GM21390 (cell line): ENCODE data around the gene ATOSB.

ENCODE experiments used
- ATAC-seq: cut with Tn5 transposase; IDR thresholded peaks from one replicate; pipeline ENCODE4 v1.9.1; 2021; ENCODE audit not compliant: unreplicated experiment

Gene ATOSB

DNA sequence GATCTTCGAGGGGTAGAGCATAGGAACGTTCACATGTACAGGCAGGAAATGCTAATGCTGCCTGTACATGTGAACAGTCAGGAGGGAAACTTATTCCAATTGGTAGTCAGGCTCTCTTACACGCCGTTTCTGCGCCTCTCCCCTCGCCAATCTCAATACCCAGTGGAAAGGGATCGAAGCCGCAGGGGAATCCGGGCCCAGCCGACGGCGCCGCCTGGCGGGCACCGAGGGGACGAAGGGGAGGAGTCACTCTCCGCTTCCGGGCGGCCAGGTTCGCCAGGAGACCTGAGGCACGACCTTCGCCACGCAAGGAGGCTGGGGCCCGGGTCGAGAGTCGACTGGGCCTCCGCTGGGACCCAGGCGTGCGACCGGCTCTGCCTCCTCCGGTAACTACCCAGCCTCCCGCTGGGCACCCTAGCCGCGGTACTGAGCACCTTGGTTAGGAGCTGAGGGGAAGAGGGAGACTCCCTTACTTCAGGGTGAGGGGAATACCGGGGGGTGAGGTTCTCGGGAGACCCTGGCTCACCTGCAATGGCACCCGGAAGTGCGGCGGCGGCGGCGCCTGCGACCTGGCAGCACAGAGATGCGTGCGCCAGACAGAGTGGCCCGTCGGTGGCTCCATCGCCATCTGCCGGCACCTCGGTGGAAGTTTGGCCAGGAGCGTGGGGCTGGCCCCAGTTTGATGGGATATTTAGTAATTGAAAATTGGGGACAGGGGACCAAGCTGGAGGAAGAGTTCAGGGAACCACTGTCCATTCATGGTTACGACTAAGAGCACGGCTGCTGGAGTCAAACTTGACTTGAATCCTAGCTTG, 19.4 kb downstream of the ATOSB start, which contains the start of gene PIGO:
Gene PIGO (minus strand): TSS at position 557 of the 815 bp plus-strand sequence. CDS start 1,026 bp downstream, outside the sequence.
- ATAC-seq: peak; percentile 85

DNA sequence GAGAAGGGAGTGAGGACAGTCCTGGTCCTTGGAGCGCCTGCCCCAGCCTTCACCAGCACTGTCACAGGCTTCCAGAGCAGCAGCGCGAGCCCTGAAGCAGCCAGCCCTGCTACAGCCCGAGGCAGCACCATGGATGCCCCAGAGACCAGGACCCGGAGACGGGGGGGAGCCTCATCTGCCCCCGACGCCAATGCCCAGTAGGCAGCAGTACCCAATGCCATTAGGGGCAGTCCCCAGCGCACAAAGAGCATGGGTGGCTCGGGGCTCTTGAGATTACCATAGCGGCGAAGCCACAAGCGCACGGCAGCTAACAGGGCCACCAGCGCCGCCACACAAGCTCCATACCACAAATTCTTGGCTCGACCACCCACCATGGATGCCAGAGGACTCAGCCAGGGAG, 24.1 kb downstream of the ATOSB start:
- no peak for ATAC-seq

DNA sequence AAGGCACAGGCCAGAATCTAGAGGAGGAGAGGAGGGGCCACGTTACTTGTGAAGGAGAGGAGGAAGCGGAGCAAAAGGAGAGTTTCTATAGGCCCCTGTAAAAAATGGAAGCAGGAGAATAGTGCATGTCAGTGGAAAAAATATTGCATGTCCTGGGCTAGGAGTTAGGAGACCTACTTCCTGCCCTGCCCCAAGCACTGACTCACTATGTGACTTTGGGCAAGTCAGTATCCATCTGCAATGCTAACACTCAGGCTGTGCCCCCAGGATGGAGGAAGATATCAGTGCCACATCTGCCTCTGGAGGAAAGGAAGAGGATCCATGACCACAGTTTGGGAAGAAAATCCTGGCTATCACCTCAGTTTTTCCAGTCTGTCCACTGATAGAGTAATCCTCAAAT, 26.2 kb downstream of the ATOSB start:
- no peak for ATAC-seq

DNA sequence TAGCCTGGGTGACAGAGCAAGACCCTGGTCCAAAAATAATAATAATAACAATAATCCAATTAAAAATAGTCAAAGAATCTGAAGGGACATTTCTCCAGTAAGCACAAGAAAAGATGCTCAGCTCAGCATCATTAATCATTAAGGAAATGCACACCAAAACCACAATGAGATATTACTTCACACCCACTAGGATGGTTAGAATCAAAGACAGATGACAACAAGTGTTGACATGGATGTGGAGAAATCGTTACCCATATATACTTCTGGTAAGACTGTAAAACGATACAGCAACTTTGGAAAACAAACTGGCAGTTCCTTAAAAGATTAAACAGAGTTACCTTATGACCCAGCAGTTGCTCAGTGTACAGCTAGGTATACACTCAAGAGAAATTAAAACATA, 30.6 kb downstream of the ATOSB start:
- ATAC-seq: no peak

DNA sequence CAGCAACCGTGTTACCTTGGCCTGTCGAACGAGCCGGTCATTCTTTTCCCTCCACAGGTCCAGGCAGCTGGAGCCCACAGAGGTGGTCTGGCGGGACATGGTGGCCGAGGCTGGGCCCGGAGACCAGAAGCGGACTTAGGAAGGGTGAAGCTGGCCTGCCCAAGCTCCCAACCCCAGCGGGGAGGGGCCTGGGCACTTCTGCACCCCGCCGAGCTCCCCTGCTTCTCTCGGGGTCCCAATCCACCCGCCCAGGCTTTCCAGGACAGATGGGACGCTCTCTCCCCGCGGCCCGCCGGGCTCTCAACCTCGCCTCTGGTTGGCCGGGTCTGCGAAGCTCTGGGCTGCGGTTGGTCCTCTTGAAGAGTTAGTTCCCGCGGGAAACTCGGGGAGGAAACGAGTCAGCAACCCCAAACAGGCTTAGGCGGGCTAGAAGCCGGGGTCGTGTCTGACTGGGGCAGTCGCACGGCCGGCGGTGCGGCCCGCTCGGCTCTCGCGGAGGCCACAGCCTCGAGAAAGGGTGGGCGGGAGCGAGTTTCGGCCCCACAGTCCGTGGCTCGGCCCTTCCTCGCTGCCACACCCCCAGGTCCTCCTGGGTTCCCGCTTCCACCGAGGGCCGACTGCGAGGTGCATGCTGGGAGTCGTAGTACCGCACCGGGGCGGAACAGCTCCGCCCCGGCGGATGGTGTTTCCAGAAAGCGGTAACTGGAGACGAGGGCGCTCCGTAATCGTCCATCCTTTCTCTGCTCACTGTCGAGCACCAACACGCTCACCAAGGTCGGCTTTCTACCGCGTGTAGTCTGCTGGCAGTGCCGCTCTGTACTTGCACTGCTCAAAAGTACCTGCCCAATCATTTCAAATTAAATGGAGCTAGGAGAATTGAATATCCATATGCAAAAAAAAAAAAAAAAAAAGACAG, 36.0 kb downstream of the ATOSB start, which contains the start of gene FANCG:
Gene FANCG (minus strand): TSS at position 517 of the 916 bp plus-strand sequence. CDS start 418 bp downstream, at position 99.
- ATAC-seq: peak; percentile 89

DNA sequence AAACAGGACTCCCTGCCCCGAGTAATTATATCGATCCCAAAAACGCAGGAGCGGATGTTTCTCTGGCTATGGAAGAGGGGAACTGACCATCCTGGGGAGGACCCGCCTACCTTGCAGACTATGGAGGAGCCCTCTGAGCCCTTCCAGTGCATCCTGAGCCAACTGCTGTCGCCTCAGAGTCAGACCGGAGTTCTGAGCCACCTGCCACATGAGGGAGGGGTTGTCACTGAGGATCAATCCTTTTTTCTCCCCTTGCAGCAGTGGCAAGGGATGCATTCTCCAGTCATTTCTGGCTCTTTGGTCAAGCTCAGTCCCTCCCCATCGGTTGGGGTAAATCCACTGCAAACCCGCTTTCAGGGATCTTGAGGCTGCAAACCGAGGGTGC, 36.6 kb downstream of the ATOSB start:
- ATAC-seq: no peak

DNA sequence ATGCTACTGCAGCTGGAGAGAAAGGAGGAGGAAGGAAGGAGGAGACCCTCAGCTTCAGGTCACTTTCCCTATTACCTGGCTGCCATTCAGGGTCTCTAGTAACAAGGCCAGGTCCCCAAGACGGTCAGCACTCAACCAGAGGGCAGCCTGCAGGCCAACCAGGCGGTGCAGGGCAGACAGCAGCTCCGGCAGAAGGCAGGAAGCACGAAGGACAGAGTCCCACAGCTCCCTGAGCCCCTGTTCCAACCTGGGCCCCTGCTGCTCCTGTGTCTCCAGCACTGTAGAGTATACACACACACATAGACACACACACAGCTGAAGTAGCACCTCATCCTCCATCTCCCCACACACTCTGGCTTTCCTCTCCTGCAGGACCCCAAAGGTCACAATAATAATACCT, 37.6 kb downstream of the ATOSB start:
- ATAC-seq: no peak

DNA sequence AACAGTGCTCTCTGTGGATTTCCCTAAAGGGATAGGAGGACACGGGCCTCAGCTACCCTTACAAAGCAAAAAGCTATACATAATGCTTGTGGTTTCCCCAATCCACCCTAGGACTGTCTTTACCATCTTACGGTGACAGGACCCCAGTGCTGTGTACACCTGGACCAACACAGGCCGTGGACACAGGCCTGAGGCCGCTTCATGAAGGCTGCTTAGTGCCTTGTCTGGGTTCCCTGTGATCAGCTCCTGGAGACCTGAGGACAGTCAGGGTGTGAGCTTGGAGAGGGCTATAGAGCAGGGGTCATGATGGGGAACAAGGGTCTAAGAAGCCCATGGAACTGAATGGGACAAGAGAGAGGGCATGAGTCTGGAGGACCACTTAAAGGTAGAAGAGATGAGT, 38.8 kb downstream of the ATOSB start:
- no peak for ATAC-seq

DNA sequence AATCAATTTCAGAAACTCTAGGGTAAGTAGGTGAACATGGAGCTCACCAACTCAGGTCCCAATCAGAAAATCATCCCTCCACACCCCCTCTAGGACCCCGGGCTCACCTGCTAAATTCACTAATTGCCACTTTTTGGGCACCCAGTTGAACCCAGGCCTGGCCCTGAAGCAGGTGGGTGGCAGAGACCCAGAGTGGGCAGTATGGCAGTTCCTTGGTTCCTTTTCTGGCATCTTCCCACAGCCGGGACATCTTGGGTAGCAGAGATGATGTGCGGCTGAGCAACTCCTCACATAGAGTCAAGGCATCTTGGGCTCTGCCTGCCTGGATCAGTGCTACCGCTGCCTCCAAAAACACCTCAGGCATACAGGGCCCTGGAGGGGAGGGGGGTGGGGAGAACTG, 40.3 kb downstream of the ATOSB start:
- ATAC-seq: no peak

DNA sequence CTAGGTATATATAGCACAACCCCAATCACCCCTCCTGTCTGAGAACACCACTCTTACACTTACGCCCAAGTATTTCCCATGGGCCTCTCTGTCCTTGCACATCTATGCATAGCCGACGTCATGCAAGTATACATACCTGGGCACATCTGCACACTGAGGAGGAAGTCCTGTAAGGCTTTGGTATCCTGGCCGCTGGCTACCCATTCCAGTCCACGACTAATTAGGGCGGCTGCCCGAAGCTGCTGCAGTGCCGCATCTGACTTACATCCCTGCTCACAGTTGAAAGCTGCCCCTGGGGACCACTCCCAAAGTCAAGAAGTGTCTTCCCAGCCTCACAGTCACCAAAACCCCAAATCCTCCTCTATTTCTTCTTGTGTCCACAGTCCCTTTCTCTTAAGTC, 40.9 kb downstream of the ATOSB start:
- ATAC-seq: no peak

DNA sequence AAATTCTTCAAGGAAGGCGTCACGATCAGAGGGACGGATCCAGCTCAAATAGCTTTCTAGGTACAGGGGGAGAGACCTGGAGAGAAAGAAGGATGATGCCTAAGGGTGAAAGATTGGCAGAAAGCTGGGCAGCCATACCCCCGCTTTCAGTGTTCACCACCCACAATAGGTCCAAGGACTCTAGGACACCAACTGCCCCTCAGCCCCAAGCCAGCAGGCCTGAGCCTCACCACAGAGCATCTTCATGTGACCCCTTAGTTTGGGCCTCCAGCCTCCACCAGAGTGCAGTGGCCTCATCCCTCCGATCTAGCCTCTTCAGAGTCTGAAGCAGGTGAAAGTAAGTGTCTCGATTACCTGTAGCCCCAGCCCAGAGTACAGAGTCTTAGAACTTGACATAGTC, 41.5 kb downstream of the ATOSB start:
- ATAC-seq: no peak

DNA sequence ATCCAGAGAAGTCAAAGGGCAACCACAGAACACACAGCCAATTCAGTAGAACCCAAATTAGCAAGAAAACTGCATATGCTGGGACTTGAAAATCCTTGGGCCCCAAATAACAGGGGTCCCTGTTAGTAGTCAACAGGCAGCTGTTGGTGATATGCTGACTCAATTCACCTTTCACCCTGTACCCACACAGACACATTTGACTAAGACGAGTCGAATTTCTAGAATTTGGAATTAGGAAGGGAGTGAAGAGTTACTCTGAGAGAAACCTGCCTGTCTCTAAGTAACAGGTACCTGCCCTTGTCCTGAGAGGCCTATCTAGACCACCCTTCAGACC, 42.4 kb downstream of the ATOSB start:
- no peak for ATAC-seq

DNA sequence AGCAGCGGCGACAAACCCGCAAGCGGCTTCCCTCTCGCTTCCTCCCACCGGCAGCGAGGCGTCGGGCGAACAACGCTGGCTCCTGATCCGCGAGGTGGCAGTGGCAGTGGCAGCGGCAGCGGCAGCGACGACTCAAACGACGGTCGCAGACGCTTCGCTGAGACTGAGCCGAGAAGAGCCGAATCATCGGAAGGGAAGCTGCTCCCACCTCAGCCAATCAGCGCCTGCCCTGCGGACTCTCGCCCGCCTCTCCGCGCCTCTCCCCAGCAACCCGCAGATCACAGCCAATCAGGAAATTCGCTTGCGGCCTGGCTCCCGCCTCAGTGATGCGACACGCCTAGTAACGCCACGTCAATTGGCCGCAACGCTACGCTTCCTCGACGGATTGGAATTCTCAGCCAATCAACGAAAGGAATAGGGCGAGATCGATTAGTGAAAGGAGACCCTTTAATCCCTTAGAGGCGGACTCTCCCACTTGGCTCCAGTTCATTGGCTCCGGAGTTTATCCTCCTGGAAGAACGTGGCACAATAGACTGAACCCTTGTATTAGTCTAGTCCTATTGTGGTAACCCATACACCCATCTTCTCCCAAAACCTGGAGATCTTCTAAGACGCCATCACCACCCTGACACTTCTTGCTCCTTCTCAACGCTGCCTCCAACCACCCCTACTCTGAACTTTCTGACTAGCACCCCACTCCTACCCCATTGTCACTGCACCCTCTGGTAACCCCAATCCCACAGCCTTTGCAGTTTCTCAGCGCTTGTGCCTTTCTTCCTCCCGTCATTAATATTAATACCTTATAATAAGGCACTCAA, 43.0 kb downstream of the ATOSB start, which contains the start of gene VCP:
Gene VCP (minus strand): TSS at position 165 of the 818 bp plus-strand sequence. CDS start 272 bp downstream, outside the sequence.
- peak; percentile 78 for ATAC-seq

DNA sequence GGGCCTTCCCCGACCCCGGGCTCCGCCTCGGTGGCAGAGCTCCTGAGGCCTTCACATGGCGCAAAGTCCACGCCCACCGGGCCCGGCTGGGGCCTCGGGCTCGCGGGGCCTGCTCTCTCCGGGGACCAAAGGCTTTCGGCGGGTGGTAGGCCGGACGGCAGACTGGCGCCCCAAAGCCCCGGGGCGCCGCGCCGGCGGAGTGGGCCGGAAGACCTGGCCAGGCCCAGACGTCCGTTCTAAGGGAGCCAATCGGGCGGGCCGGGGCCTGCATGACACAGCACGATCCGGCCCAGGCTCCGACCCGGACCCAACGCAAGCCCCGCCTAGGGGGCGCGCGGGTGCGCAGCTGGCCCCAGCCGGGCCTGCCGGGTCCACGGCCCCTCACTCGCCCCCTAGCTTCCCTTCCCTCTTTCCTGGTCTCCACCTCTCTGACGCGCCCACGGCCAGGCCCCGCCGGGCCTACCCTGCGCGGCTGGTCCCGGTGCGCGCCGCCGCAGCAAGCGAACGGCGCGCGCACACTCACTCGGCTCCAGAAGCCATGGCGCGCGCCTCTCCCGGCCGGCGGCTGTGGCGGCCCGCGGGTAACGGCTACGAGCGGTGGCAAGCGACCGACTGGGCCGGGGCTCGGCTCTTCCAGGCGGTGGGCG, 43.7 kb downstream of the ATOSB start:
- peak; percentile 59 for ATAC-seq

DNA sequence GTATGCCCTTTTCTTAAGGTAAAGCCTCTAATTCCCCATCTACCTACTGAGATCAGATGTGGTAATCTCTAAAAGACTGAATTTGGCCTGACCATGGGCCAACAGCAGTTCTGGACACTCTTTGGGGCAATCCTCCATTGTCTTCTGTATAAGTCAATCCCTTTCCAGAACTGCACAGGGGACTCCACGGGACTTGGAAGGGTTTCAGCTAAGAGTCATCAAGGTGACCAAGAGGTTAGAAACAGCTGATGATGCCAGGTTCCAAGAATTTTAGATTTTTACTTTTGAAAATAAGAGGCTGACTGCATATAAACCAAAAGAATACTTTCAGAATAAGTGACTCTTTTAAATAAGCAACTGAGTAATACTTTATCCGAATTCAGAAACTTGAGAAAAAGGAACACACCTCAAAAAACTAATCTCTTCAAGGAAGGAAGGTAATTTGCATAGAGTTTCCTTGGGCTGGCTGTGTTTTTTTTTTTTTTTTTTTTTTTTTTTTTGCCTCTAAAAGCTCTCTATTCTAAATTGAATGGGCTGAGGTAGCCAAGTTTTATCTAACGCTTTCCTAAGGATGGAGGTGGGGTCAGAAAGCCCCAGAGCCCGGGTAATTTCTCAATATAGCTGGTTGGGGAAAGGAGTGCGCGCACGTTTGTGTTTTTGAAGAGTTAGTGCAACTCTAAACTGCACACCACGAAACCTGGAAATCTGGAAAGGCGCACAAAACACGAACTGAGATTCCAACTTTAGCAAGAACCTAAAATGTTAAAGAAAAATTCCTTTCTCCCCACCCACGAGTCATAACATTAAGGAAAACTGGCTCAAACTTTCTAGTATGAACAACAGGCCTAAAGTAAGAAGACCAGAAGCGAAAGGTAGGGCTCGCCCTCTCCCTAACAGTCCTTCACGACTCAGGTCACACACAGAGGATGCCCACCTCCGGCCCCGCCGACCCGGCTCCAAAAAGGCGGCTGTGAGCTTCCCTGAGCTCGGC, 44.5 kb downstream of the ATOSB start:
- no peak for ATAC-seq

DNA sequence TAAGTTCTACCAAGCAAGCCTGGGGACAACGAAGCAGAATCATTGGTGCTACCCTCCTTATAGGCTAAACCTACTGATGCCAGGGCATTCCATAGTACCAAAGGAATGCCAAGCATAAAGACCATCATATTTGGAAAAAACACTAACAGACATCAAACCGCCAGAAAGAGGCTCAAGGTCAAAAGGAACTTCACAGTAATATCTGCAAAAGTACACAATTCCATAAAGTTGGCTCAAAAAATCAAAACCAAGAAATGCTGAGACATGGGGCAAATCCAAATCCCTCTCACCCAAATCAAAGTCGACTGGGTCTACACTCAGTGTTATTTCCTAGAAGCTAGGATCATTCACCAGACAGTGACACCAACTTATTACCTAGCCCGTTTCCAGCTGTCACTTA, 46.6 kb downstream of the ATOSB start:
- ATAC-seq: no peak

DNA sequence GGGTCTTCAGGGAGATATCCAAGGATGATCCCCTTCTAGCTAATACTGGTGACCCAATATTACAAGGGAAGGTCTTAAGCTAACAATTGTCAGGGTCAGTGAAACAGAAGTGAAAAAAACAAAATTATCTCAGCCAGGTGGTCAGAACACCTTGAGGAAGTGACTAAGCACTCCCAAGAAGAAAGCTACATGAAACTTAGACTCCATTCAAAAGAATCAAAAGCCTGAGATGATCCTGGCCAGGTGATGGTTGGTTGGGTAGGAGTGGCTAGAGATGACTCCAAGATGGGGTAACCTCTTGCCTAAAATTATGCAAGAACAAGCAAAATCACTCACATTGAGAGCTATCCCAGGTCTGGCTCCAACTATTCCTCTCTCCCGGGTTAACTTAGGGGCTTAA, 48.6 kb downstream of the ATOSB start:
- ATAC-seq: no peak

DNA sequence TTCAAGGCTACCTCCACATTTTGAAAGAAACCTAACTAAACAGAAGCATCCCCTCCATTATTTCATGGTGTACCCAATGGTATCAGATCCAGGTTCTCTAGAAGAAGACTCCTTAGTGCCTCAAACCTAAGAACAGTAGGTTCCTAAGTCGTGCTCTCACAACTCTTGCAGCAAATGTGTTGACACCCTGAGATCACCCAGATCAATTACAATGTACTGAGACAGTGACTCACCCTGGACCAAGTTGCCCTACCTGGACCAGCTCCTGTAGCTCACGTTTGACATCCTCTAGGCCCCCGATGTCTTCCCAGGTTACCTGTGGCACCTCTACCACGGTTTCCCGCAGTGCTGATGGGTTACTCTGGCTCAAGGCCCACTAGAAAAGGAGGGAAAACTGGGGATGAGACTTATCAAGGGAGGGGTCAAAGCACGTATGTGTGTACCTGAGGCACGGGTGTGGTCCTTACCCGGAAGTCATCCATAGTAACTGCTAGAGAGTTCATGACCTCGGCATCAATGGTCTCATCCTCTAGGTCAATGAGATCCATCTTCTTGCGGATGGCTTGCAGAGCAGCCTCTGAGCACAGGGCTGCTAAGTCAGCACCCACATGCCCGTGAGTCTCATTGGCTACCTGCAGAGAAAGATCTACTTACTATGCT, 55.0 kb downstream of the ATOSB start:
- no peak for ATAC-seq

DNA sequence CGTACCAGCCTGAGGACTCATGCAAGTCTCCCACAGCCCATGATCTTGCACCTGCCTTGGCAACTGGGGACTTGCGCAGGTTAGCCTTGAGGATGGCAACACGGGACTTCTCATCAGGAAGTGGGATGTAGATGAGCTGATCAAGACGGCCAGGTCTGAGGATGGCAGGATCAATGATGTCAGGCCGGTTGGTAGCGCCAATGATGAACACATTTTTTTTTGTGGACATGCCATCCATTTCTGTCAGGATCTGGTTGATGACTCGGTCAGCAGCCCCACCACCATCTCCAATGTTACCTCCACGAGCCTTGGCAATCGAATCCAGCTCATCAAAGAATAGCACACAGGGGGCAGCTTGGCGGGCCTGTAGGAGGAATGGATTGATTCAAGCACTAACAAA, 56.2 kb downstream of the ATOSB start:
- no peak for ATAC-seq
